Upper lobe of right lung (tissue), 1 donor: ENCODE measurements around the gene RNF6. TPM values are rescaled to one million over a fixed set of nuclear protein-coding genes. Genes with fewer than 3 reads are reported as not detected.

Source experiments
- ATAC-seq: fragments of 200-7000 bp; cut with Tn5 transposase; one replicate; pipeline ENCODE4 v1.9.1; 2020; ENCODE audit warnings: mild to moderate bottlenecking, moderate library complexity
- DNase-seq: peaks from one replicate; pipeline ENCODE4 v3.0.0-alpha.2; 2020
- H3K27ac ChIP-seq: fragments of 200-600 bp; one replicate; pipeline ENCODE4 v1.8.0; 2022
- H3K27me3 ChIP-seq: fragments of 200-600 bp; one replicate; pipeline ENCODE4 v1.8.0; 2022; ENCODE audit warnings: mild to moderate bottlenecking
- H3K36me3 ChIP-seq: fragments of 200-600 bp; one replicate; pipeline ENCODE4 v1.8.0; 2022
- H3K4me1 ChIP-seq: fragments of 200-600 bp; one replicate; pipeline ENCODE4 v1.8.0; 2022
- H3K4me3 ChIP-seq: fragments of 200-600 bp; one replicate; pipeline ENCODE4 v1.8.0; 2022; ENCODE audit warnings: mild to moderate bottlenecking
- H3K9me3 ChIP-seq: fragments of 200-600 bp; one replicate; pipeline ENCODE4 v1.8.0; 2022
- intact Hi-C: fragments of 100-400 bp; cut with DNase I; formaldehyde crosslinking; loops from one replicate; pipeline ENCODE4 v1.11.0; 2022
- total RNA-seq: library from RNA; stranded (reverse); fragmentation: NEBNext Ultra II Directional; extraction: Animal tissue kit (Norgen Biotek cat#: 25700); gene quantifications from one replicate; pipeline ENCODE4 v1.2.1, GENCODE V29; 2021
- TF ChIP-seq, protein P1 (sequence below): fragments of 200-600 bp; IDR thresholded peaks from one replicate; pipeline ENCODE4 v1.8.0; 2022; ENCODE audit warnings: antibody characterized with exemption
- donor health status: DM: no; HTN: yes; CAD: no; lungs with severe emphysema.

Gene RNF6
- total RNA-seq, 1 donor from 2014 or later = 29.5 TPM

DNA sequence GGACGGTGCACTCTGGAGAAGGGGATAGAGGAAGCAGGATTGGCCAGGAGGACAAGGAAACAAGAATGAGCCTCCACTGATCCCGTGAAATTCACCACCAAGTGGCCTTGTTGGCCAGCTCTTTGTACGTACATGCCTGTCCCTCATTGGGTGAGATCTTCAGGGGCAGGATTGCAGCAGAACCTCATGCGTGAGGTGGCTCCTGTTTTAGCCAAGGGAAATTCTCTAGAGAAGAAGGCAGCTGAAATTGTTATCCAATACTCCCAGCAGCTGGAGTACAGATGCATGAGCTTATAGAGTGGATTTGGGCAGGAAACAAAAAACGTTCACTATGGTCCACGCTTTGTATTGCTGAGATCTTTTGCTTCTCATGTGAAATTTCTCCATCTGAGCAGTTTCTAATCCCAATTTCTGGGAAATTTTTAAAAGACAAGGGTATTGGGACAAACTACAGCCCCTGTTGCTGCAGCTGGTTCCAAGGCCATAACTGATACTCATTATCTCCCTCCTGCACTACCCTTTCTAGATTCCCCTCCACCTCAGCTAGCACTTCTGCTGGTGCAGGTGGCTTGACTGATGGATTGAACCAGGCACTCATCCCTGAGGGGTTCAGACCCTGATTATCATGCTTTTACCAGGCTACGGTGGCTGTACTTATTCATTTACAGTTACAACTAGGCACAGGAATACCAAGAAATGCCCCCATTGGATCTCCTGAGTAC is 3.9 kb upstream of the RNF6 start:
- Histone ChIP-seq H3K36me3 (no peaks in the 10 kb centered on the region), H3K4me3 (no peak overlapping the region), H3K4me1 (peaks cover 9% of the 10 kb centered on the region), H3K9me3 (no peaks in the 10 kb centered on the region), H3K27me3 (no peaks in the 10 kb centered on the region), H3K27ac (no peak overlapping the region)
- ATAC-seq = no peak
- intact Hi-C loops = no loop called here
- TF ChIP-seq, protein P1, sequence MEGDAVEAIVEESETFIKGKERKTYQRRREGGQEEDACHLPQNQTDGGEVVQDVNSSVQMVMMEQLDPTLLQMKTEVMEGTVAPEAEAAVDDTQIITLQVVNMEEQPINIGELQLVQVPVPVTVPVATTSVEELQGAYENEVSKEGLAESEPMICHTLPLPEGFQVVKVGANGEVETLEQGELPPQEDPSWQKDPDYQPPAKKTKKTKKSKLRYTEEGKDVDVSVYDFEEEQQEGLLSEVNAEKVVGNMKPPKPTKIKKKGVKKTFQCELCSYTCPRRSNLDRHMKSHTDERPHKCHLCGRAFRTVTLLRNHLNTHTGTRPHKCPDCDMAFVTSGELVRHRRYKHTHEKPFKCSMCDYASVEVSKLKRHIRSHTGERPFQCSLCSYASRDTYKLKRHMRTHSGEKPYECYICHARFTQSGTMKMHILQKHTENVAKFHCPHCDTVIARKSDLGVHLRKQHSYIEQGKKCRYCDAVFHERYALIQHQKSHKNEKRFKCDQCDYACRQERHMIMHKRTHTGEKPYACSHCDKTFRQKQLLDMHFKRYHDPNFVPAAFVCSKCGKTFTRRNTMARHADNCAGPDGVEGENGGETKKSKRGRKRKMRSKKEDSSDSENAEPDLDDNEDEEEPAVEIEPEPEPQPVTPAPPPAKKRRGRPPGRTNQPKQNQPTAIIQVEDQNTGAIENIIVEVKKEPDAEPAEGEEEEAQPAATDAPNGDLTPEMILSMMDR = no peak
- no peak for DNase-seq

DNA sequence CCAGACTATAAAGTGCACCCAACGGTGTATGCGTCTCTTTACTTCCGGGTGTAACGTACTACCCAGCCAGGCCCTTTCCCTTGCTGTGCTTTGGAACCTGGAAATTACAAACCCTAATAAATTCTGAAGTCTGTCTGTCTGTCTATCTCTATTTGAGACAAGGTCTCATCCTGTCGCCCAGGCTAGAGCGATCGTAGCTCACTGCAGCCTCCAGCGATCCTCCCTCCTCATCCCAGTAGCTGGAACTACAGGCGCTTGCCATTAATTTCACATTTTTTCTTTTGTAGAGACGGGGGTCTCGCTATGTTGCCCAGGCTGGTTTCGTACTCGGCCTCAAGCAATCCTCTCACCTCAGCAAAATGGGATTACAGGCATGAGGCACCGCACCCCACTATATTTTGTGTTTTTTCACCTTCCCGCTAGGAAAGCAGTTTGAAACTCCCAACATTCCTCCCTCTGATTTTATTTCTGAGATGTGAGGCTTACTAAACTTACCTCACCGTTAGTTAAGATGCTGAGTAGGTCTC is 469 bp upstream of the RNF6 start:
- peak; percentile 69 for ATAC-seq
- H3K4me3 ChIP-seq = peak overlapping the region; percentile 95
- TF ChIP-seq, protein P1 = no peak
- peak overlapping the region; percentile 99 for H3K27ac ChIP-seq
- H3K36me3 ChIP-seq = peaks cover 24% of the 10 kb centered on the region
- H3K9me3 ChIP-seq = no peaks in the 10 kb centered on the region
- DNase-seq = no peak
- intact Hi-C loops = no loop called here
- peaks cover 27% of the 10 kb centered on the region for H3K4me1 ChIP-seq
- H3K27me3 ChIP-seq = no peaks in the 10 kb centered on the region

DNA sequence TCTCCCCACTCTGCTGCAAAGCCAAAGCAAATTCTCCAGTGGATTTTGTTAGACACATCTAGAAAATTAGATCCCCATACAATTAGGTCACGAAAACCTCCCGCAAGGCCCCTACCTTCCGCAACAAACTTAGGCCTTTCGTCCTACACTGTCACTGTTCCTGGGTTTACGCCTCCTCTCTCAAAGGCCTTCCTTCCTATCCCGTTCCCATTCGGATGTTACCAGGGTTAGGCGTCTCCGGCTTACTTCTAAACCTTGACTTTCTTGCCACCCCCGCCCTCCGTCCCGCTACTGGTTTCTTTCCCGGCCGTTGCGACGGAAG is 754 bp downstream of the RNF6 start:
- Histone ChIP-seq H3K9me3 (no peaks in the 10 kb centered on the region), H3K27ac (peak overlapping the region; percentile 99), H3K4me1 (peaks cover 27% of the 10 kb centered on the region), H3K36me3 (peaks cover 37% of the 10 kb centered on the region), H3K4me3 (peak overlapping the region; percentile 95), H3K27me3 (no peaks in the 10 kb centered on the region)
- intact Hi-C loops = no loop called here
- DNase-seq (no peak), ATAC-seq (peak; percentile 64)
- TF ChIP-seq, protein P1 = no peak

DNA sequence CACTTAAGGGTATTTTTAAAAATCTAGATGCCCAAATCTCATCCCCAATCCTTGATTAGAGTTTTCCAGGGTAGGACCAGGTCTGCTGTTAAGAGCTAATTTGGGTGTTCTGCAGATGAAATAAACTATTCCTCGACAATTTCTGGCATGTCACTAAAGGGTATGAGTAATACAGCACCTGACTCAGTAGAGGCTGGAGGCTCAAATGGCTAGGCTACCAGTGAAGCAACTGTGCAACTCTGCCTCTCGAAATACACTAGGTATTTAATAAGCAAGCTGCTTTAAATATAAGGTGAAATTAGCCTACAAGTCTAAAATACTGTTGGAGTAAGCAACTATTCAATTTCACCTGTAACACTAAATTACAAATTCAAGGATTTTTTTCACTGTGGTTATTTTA is 1.5 kb downstream of the RNF6 start:
- ATAC-seq (no peak), DNase-seq (no peak)
- H3K27ac ChIP-seq = peak overlapping the region; percentile 99
- H3K4me3 ChIP-seq = peak overlapping the region; percentile 95
- H3K36me3 ChIP-seq = peaks cover 45% of the 10 kb centered on the region
- H3K9me3 ChIP-seq = no peaks in the 10 kb centered on the region
- H3K4me1 ChIP-seq = peaks cover 27% of the 10 kb centered on the region
- intact Hi-C loops = no loop called here
- no peaks in the 10 kb centered on the region for H3K27me3 ChIP-seq
- TF ChIP-seq, protein P1 = no peak

DNA sequence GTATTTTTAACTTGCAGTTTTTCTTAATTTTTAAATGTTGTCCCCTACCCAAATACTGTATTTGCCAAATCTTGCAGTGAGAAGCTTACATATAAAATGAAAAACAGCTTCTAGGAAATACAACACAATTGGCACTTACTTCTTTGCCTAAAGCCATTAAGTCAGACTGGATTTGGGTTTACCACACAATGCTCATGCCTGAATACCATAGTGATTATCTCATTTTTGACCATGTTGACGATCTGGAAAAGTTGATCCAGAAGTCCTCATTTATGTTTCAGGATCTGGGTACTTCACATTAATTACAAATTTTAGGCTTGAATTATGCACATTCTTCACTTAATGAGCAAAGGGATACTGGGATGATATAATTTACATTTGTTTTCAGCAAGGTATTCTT is 2.4 kb downstream of the RNF6 start:
- H3K4me1 ChIP-seq = peaks cover 27% of the 10 kb centered on the region
- H3K27me3 ChIP-seq = no peaks in the 10 kb centered on the region
- no peak overlapping the region for H3K27ac ChIP-seq
- TF ChIP-seq, protein P1 = no peak
- H3K36me3 ChIP-seq = peaks cover 53% of the 10 kb centered on the region
- no peaks in the 10 kb centered on the region for H3K9me3 ChIP-seq
- no peak overlapping the region for H3K4me3 ChIP-seq
- intact Hi-C loops = no loop called here
- DNase-seq = no peak
- no peak for ATAC-seq
